Fibroblast of pulmonary artery (primary cell): ENCODE results near the gene GNG7.
"Not testable (repeated sequence)": the region's sequence is repeated elsewhere in the genome, so short reads cannot be mapped to it uniquely, and the experiment has no call there.

Source experiments
- DNase-seq: peaks from one replicate; pipeline ENCODE4 v3.0.0-alpha.2; 2010; ENCODE audit warnings: low read depth
- H3K4me3 ChIP-seq: replicated peaks from 2 replicates; pipeline ENCODE4 v1.5.1; 2011; ENCODE audit warnings: low read depth, mild to moderate bottlenecking, control low read depth, low read length, moderate library complexity
- CTCF ChIP-seq: IDR thresholded peaks from 2 replicates; pipeline ENCODE4 v1.5.1; 2011; ENCODE audit warnings: mild to moderate bottlenecking, control low read depth, low read length, inconsistent platforms; ENCODE audit errors: missing control alignments

Gene GNG7

DNA sequence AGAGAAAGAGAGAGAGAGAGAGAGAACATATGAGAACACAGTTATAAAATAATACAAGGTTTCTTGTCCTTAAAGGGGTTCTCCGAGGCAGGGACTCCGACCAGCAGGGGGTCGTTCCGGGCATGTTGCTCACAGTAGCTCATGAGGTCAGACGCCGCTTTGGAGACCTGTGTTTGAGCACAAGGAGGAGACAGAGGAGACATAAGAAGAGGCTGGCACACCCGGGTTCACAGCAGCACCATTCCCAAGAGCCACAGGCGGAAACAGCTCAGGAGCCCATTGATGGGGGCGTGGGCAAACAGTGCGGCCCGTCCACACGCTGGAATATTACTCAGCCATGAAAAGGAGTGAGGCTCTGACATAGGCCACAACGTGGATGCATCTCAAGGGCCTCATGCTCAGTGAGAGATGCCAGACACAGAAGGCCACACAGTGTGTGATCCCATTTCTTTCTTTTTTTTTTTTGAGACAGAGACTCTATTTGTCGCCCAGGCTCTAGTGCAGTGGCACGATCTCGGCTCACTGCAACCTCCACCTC lies 187.4 kb downstream of the GNG7 start:
- no peak for DNase-seq
- TF ChIP-seq CTCF, result no peak
- H3K4me3 ChIP-seq, result no peak overlapping the region

GRCh38 chr19:2512523-2513431 lies 189.7 kb downstream of the GNG7 start:
- no peak for DNase-seq
- no peak for TF ChIP-seq CTCF
- no peak overlapping the region for H3K4me3 ChIP-seq

DNA sequence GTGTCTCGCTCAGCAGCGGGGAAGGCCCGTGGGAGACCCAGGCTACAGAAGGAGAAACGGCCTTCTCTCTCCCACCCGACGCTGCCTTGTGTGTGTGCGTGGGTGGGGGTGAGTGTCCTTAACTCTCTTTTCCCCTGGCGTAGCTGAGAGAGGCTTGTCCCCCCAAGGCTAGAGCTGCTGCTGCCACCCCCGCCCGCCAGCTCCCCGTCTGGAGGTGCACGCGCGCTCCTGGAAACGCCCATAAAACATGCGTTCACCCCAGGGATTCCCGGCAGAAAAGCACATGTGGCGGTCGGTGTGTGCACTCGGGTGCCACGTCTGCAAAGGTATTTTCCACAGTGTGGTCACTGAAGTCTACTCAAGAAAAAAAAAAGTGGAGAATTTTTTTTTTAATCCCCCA lies 190.5 kb downstream of the GNG7 start:
- no peak overlapping the region for H3K4me3 ChIP-seq
- no peak for TF ChIP-seq CTCF
- DNase-seq, result no peak

DNA sequence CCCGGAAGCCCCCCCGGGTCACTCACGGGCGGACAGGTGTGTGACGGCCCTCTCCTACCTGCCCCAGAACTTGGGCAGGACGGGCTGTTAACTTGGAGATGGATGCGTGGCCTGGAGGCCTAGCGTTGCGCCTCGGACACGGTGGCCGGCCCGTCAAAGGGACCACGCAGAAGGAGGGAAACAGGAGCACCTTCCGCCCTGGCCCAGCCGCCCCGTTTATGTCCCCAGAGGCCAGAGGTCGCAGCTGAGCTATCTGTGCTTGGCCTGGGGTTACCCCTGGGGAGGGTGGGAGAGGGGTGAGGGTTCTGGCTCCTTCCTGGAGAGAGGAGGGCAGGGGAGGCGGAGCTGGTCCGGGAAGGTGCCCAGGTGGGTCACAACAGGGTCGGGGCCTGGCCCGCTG lies 190.9 kb downstream of the GNG7 start:
- no peak for DNase-seq
- TF ChIP-seq CTCF, result no peak
- H3K4me3 ChIP-seq, result no peak overlapping the region

- no peak overlapping the region for H3K4me3 ChIP-seq
- DNase-seq, result no peak
- TF ChIP-seq CTCF, result no peak
These were observed 193.4 kb downstream of the GNG7 start for GRCh38 chr19:2509096-2509495.

DNA sequence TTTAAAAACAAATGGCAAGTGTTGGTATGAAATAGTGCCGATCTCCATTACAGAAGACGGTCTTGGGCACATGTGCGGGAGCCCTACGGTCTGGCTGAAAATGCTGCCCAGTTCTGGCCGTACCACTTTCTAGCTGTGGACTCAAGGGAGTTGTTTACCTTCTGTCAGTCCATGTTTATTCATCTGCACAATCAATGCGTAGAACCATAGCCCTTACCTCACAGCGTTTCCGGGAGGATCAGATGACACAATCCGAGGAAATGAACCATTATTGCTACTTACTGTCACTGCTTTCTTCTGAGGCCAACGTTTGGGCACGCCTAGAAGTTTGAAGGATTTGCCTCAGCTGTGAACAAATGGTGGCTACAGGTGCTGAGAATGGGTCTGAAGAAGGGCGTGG lies 195.4 kb downstream of the GNG7 start:
- DNase-seq, result peak; percentile 88
- no peak for TF ChIP-seq CTCF
- no peak overlapping the region for H3K4me3 ChIP-seq

DNA sequence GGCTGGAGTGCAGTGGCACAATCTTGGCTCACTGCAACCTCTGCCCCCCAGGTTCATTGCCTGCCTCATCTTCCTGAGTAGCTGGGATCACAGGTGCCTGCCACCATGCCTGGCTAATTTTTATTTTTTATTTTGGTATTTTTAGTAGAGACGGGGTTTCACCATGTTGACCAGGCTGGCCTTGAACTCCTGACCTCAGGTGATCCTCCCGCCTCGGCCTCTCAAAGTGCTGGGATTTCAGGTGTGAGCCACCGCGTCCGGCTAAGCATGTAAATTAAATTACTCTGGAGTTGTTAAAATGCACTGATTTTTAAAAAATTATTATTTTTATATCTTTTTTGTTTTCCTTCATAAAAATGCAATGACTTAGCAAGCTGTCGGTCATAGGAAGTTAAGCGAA lies 195.8 kb downstream of the GNG7 start:
- not testable (repeated sequence) for H3K4me3 ChIP-seq, DNase-seq
